ENCODE data around the gene NDUFA13.

NDUFA13 gene

GRCh38 chr19:19548915-19549759 is 33.1 kb downstream of the NDUFA13 start:
- Histone ChIP-seq H3K27ac (ENCODE audit: low read length) (no peak overlapping the region), H3K4me3 (ENCODE audit: low read length) (no peak overlapping the region), H3K36me3 (ENCODE audit: control insufficient read depth, insufficient read depth, low read length) (peaks cover 3% of the 10 kb centered on the region; the same call in 1 of the 2 replicates), H3K4me1 (ENCODE audit: control insufficient read depth, insufficient read depth, low read length) (no peaks in the 10 kb centered on the region; the same call in 1 of the 2 replicates), H3K9me3 (ENCODE audit: control insufficient read depth, insufficient read depth, low read length) (no peaks in the 10 kb centered on the region), H3K27me3 (ENCODE audit: control insufficient read depth, insufficient read depth, low read length) (no peaks in the 10 kb centered on the region)
- no peak for DNase-seq (ENCODE audit: low read depth, low spot score)
- no CpG with 5 or more reads among the region's 13 CpGs for WGBS (ENCODE audit: insufficient coverage, insufficient read length)

GRCh38 chr19:19549804-19550464 is 33.9 kb downstream of the NDUFA13 start:
- H3K27ac ChIP-seq (ENCODE audit: low read length), result no peak overlapping the region
- H3K4me1 ChIP-seq (ENCODE audit: control insufficient read depth, insufficient read depth, low read length), result no peaks in the 10 kb centered on the region; the same call in 1 of the 2 replicates
- H3K4me3 ChIP-seq (ENCODE audit: low read length), result no peak overlapping the region
- H3K9me3 ChIP-seq (ENCODE audit: control insufficient read depth, insufficient read depth, low read length), result no peaks in the 10 kb centered on the region
- H3K27me3 ChIP-seq (ENCODE audit: control insufficient read depth, insufficient read depth, low read length), result no peaks in the 10 kb centered on the region
- no CpG with 5 or more reads among the region's 23 CpGs for WGBS (ENCODE audit: insufficient coverage, insufficient read length)
- no peak for DNase-seq (ENCODE audit: low read depth, low spot score)
- H3K36me3 ChIP-seq (ENCODE audit: control insufficient read depth, insufficient read depth, low read length), result no peaks in the 10 kb centered on the region

GRCh38 chr19:19550485-19550929 is 34.5 kb downstream of the NDUFA13 start:
- H3K4me3 ChIP-seq (ENCODE audit: low read length), result no peak overlapping the region

GRCh38 chr19:19550972-19551852 is 35.2 kb downstream of the NDUFA13 start:
- Histone ChIP-seq H3K4me1 (ENCODE audit: control insufficient read depth, insufficient read depth, low read length) (no peaks in the 10 kb centered on the region; the same call in 1 of the 2 replicates), H3K27me3 (ENCODE audit: control insufficient read depth, insufficient read depth, low read length) (no peaks in the 10 kb centered on the region), H3K36me3 (ENCODE audit: control insufficient read depth, insufficient read depth, low read length) (no peaks in the 10 kb centered on the region), H3K9me3 (ENCODE audit: control insufficient read depth, insufficient read depth, low read length) (no peaks in the 10 kb centered on the region), H3K27ac (ENCODE audit: low read length) (no peak overlapping the region), H3K4me3 (ENCODE audit: low read length) (no peak overlapping the region)
- no peak for DNase-seq (ENCODE audit: low read depth, low spot score)
- no CpG with 5 or more reads among the region's 10 CpGs for WGBS (ENCODE audit: insufficient coverage, insufficient read length)

More at GRCh38 chr19:19550485-19550929, 34.5 kb downstream of the NDUFA13 start:
- Histone ChIP-seq H3K27ac (ENCODE audit: low read length) (no peak overlapping the region), H3K27me3 (ENCODE audit: control insufficient read depth, insufficient read depth, low read length) (no peaks in the 10 kb centered on the region), H3K36me3 (ENCODE audit: control insufficient read depth, insufficient read depth, low read length) (no peaks in the 10 kb centered on the region), H3K4me1 (ENCODE audit: control insufficient read depth, insufficient read depth, low read length) (no peaks in the 10 kb centered on the region; the same call in 1 of the 2 replicates), H3K9me3 (ENCODE audit: control insufficient read depth, insufficient read depth, low read length) (no peaks in the 10 kb centered on the region)
- WGBS (ENCODE audit: insufficient coverage, insufficient read length), result no CpG with 5 or more reads among the region's 8 CpGs
- no peak for DNase-seq (ENCODE audit: low read depth, low spot score)

GRCh38 chr19:19551853-19552192 is 35.8 kb downstream of the NDUFA13 start:
- no CpG with 5 or more reads among the region's 14 CpGs for WGBS (ENCODE audit: insufficient coverage, insufficient read length)
- no peaks in the 10 kb centered on the region for H3K27me3 ChIP-seq (ENCODE audit: control insufficient read depth, insufficient read depth, low read length)
- no peak overlapping the region for H3K27ac ChIP-seq (ENCODE audit: low read length)
- no peaks in the 10 kb centered on the region for H3K36me3 ChIP-seq (ENCODE audit: control insufficient read depth, insufficient read depth, low read length)
- no peak overlapping the region for H3K4me3 ChIP-seq (ENCODE audit: low read length)
- DNase-seq (ENCODE audit: low read depth, low spot score), result no peak
- H3K9me3 ChIP-seq (ENCODE audit: control insufficient read depth, insufficient read depth, low read length), result no peaks in the 10 kb centered on the region
- H3K4me1 ChIP-seq (ENCODE audit: control insufficient read depth, insufficient read depth, low read length), result no peaks in the 10 kb centered on the region; the same call in 1 of the 2 replicates

GRCh38 chr19:19552798-19553197 is 36.8 kb downstream of the NDUFA13 start:
- Histone ChIP-seq H3K27ac (ENCODE audit: low read length) (no peak overlapping the region), H3K4me3 (ENCODE audit: low read length) (no peak overlapping the region), H3K9me3 (ENCODE audit: control insufficient read depth, insufficient read depth, low read length) (no peaks in the 10 kb centered on the region), H3K4me1 (ENCODE audit: control insufficient read depth, insufficient read depth, low read length) (no peaks in the 10 kb centered on the region; the same call in 1 of the 2 replicates), H3K27me3 (ENCODE audit: control insufficient read depth, insufficient read depth, low read length) (no peaks in the 10 kb centered on the region), H3K36me3 (ENCODE audit: control insufficient read depth, insufficient read depth, low read length) (no peaks in the 10 kb centered on the region)
- no peak for DNase-seq (ENCODE audit: low read depth, low spot score)
- no CpG with 5 or more reads among the region's 6 CpGs for WGBS (ENCODE audit: insufficient coverage, insufficient read length)

- no peak for DNase-seq (ENCODE audit: low read depth, low spot score)
- WGBS (ENCODE audit: insufficient coverage, insufficient read length), result 100% methylated on average over 2 of the region's 10 CpGs
- no peaks in the 10 kb centered on the region; the same call in 1 of the 2 replicates for H3K4me1 ChIP-seq (ENCODE audit: control insufficient read depth, insufficient read depth, low read length)
Measured at GRCh38 chr19:19553670-19554069, 37.6 kb downstream of the NDUFA13 start.

GRCh38 chr19:19554074-19555023 is 38.3 kb downstream of the NDUFA13 start:
- WGBS (ENCODE audit: insufficient coverage, insufficient read length), result no CpG with 5 or more reads among the region's 34 CpGs
- no peak for DNase-seq (ENCODE audit: low read depth, low spot score)

More at GRCh38 chr19:19553670-19554069, 37.6 kb downstream of the NDUFA13 start:
- no peaks in the 10 kb centered on the region for H3K9me3 ChIP-seq (ENCODE audit: control insufficient read depth, insufficient read depth, low read length)
- H3K27me3 ChIP-seq (ENCODE audit: control insufficient read depth, insufficient read depth, low read length), result no peaks in the 10 kb centered on the region
- no peak overlapping the region for H3K4me3 ChIP-seq (ENCODE audit: low read length)
- H3K27ac ChIP-seq (ENCODE audit: low read length), result no peak overlapping the region
- H3K36me3 ChIP-seq (ENCODE audit: control insufficient read depth, insufficient read depth, low read length), result no peaks in the 10 kb centered on the region

GRCh38 chr19:19558055-19558454 is 42.0 kb downstream of the NDUFA13 start:
- no CpG with 5 or more reads among the region's 15 CpGs for WGBS (ENCODE audit: insufficient coverage, insufficient read length)
- Histone ChIP-seq H3K27ac (ENCODE audit: low read length) (no peak overlapping the region), H3K4me1 (ENCODE audit: control insufficient read depth, insufficient read depth, low read length) (peaks cover 2% of the 10 kb centered on the region), H3K27me3 (ENCODE audit: control insufficient read depth, insufficient read depth, low read length) (no peaks in the 10 kb centered on the region), H3K4me3 (ENCODE audit: low read length) (no peak overlapping the region), H3K36me3 (ENCODE audit: control insufficient read depth, insufficient read depth, low read length) (no peaks in the 10 kb centered on the region), H3K9me3 (ENCODE audit: control insufficient read depth, insufficient read depth, low read length) (no peaks in the 10 kb centered on the region)
- no peak for DNase-seq (ENCODE audit: low read depth, low spot score)

More at GRCh38 chr19:19554074-19555023, 38.3 kb downstream of the NDUFA13 start:
- Histone ChIP-seq H3K4me1 (ENCODE audit: control insufficient read depth, insufficient read depth, low read length) (no peaks in the 10 kb centered on the region; the same call in 1 of the 2 replicates), H3K36me3 (ENCODE audit: control insufficient read depth, insufficient read depth, low read length) (no peaks in the 10 kb centered on the region), H3K27me3 (ENCODE audit: control insufficient read depth, insufficient read depth, low read length) (no peaks in the 10 kb centered on the region), H3K9me3 (ENCODE audit: control insufficient read depth, insufficient read depth, low read length) (no peaks in the 10 kb centered on the region), H3K27ac (ENCODE audit: low read length) (no peak overlapping the region), H3K4me3 (ENCODE audit: low read length) (no peak overlapping the region)
